GM21423 (cell line): ENCODE measurements around the gene LRRC34.

Experiments
- ATAC-seq: cut with Tn5 transposase; IDR thresholded peaks from one replicate; pipeline ENCODE4 v1.9.1; 2021; ENCODE audit warnings: mild to moderate bottlenecking, moderate library complexity; ENCODE audit not compliant: unreplicated experiment

Gene LRRC34

GRCh38 chr3:169769287-169770181, 43.2 kb downstream of the LRRC34 start, which contains the start of gene ACTRT3:
TSS of gene ACTRT3 (minus strand) at chr3:169769561. CDS start at chr3:169769520, 41 bp downstream.
- peak; percentile 21 for ATAC-seq

GRCh38 chr3:169764882-169765612, 47.7 kb downstream of the LRRC34 start, which contains the start of gene TERC:
TSS of gene TERC (minus strand) at chr3:169765060.
- ATAC-seq: peak; percentile 85

- ATAC-seq: peak; percentile 33
Measured at GRCh38 chr3:169764312-169764881, 48.3 kb downstream of the LRRC34 start.

- ATAC-seq: no peak
Measured at GRCh38 chr3:169760479-169760878, 52.2 kb downstream of the LRRC34 start.

GRCh38 chr3:169759256-169759655, 53.4 kb downstream of the LRRC34 start:
- ATAC-seq: peak; percentile 73

- ATAC-seq: no peak
Measured at GRCh38 chr3:169758359-169758994, 54.2 kb downstream of the LRRC34 start.

- no peak for ATAC-seq
Measured at GRCh38 chr3:169755488-169755887, 57.2 kb downstream of the LRRC34 start.

- ATAC-seq: no peak
Measured at GRCh38 chr3:169754711-169755110, 58.0 kb downstream of the LRRC34 start.

- ATAC-seq: no peak
Measured at GRCh38 chr3:169751875-169752274, 60.8 kb downstream of the LRRC34 start.

- no peak for ATAC-seq
Measured at GRCh38 chr3:169750665-169751064, 62.0 kb downstream of the LRRC34 start.

GRCh38 chr3:169748670-169749069, 64.0 kb downstream of the LRRC34 start:
- ATAC-seq: no peak

- ATAC-seq: no peak
Measured at GRCh38 chr3:169746924-169747323, 65.8 kb downstream of the LRRC34 start.

- ATAC-seq: no peak
Measured at GRCh38 chr3:169744366-169745054, 68.2 kb downstream of the LRRC34 start.
